ENCODE data around the gene OR52N5.

DNA sequence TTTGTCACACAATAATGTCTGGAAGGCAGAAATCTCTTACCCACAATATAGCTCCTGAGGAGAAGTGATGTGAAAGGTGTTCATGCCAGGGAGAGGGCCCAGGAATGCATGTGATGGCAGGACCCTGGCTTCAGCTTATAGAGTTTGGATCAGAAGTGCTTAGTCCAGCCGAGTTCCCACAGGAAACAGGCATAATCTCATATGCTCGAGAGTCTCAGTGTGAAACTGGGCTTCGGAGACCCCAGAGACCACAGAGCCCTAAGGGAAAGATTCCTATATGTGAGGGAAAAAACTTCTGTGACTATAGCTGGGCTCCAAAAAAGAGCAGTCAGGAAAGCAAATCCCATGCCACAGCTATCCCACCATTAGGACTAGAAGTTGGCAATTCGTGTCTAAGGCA, at the start of gene OR52N5:
- no peak for TF ChIP-seq CAMTA2 (CRISPR knock-in tag; conservative IDR thresholded peaks at IDR 0.05)
- TF ChIP-seq, protein P1, sequence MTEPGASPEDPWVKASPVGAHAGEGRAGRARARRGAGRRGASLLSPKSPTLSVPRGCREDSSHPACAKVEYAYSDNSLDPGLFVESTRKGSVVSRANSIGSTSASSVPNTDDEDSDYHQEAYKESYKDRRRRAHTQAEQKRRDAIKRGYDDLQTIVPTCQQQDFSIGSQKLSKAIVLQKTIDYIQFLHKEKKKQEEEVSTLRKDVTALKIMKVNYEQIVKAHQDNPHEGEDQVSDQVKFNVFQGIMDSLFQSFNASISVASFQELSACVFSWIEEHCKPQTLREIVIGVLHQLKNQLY (CRISPR knock-in tag; conservative IDR thresholded peaks at IDR 0.05) = no peak
- TF ChIP-seq PML (IDR thresholded peaks at IDR 0.05; ENCODE audit: low read length) = no peak
- TF ChIP-seq, protein P2, sequence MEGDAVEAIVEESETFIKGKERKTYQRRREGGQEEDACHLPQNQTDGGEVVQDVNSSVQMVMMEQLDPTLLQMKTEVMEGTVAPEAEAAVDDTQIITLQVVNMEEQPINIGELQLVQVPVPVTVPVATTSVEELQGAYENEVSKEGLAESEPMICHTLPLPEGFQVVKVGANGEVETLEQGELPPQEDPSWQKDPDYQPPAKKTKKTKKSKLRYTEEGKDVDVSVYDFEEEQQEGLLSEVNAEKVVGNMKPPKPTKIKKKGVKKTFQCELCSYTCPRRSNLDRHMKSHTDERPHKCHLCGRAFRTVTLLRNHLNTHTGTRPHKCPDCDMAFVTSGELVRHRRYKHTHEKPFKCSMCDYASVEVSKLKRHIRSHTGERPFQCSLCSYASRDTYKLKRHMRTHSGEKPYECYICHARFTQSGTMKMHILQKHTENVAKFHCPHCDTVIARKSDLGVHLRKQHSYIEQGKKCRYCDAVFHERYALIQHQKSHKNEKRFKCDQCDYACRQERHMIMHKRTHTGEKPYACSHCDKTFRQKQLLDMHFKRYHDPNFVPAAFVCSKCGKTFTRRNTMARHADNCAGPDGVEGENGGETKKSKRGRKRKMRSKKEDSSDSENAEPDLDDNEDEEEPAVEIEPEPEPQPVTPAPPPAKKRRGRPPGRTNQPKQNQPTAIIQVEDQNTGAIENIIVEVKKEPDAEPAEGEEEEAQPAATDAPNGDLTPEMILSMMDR (IDR thresholded peaks at IDR 0.05 in 2 of 3, conservative IDR thresholded peaks at IDR 0.05 in 1 of 3; ENCODE audit: insufficient read depth in 2 of 3, low read depth in 1 of 3, low read length in 3 of 3) = no peak
- no peak for TF ChIP-seq RBM39 (optimal IDR thresholded peaks at IDR 0.05; ENCODE audit: low read depth, low read length)
- TF ChIP-seq, protein P3, sequence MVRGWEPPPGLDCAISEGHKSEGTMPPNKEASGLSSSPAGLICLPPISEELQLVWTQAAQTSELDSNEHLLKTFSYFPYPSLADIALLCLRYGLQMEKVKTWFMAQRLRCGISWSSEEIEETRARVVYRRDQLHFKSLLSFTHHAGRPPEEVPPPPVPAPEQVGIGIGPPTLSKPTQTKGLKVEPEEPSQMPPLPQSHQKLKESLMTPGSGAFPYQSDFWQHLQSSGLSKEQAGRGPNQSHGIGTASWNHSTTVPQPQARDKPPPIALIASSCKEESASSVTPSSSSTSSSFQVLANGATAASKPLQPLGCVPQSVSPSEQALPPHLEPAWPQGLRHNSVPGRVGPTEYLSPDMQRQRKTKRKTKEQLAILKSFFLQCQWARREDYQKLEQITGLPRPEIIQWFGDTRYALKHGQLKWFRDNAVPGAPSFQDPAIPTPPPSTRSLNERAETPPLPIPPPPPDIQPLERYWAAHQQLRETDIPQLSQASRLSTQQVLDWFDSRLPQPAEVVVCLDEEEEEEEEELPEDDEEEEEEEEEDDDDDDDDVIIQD (CRISPR knock-in tag; IDR thresholded peaks at IDR 0.05) = no peak
- TF ChIP-seq, protein P4, sequence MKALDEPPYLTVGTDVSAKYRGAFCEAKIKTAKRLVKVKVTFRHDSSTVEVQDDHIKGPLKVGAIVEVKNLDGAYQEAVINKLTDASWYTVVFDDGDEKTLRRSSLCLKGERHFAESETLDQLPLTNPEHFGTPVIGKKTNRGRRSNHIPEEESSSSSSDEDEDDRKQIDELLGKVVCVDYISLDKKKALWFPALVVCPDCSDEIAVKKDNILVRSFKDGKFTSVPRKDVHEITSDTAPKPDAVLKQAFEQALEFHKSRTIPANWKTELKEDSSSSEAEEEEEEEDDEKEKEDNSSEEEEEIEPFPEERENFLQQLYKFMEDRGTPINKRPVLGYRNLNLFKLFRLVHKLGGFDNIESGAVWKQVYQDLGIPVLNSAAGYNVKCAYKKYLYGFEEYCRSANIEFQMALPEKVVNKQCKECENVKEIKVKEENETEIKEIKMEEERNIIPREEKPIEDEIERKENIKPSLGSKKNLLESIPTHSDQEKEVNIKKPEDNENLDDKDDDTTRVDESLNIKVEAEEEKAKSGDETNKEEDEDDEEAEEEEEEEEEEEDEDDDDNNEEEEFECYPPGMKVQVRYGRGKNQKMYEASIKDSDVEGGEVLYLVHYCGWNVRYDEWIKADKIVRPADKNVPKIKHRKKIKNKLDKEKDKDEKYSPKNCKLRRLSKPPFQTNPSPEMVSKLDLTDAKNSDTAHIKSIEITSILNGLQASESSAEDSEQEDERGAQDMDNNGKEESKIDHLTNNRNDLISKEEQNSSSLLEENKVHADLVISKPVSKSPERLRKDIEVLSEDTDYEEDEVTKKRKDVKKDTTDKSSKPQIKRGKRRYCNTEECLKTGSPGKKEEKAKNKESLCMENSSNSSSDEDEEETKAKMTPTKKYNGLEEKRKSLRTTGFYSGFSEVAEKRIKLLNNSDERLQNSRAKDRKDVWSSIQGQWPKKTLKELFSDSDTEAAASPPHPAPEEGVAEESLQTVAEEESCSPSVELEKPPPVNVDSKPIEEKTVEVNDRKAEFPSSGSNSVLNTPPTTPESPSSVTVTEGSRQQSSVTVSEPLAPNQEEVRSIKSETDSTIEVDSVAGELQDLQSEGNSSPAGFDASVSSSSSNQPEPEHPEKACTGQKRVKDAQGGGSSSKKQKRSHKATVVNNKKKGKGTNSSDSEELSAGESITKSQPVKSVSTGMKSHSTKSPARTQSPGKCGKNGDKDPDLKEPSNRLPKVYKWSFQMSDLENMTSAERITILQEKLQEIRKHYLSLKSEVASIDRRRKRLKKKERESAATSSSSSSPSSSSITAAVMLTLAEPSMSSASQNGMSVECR (CRISPR knock-in tag; IDR thresholded peaks at IDR 0.05) = no peak
- TF ChIP-seq ZNF23 (CRISPR knock-in tag; IDR thresholded peaks at IDR 0.05) = no peak
- TF ChIP-seq, protein P5, sequence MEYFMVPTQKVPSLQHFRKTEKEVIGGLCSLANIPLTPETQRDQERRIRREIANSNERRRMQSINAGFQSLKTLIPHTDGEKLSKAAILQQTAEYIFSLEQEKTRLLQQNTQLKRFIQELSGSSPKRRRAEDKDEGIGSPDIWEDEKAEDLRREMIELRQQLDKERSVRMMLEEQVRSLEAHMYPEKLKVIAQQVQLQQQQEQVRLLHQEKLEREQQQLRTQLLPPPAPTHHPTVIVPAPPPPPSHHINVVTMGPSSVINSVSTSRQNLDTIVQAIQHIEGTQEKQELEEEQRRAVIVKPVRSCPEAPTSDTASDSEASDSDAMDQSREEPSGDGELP (CRISPR knock-in tag; IDR thresholded peaks at IDR 0.05; ENCODE audit: borderline replicate concordance) = no peak

All from K562 (cell line).